HCT116 (cell line): ENCODE results near the gene ARHGEF17. TPM values are rescaled to one million over a fixed set of nuclear protein-coding genes. Genes with fewer than 3 reads are reported as not detected.

Experiments
- ATAC-seq: fragments of 200-7000 bp; cut with Tn5 transposase; 2 replicates; pipeline ENCODE4 v1.9.1; 2020; ENCODE audit warnings: mild to moderate bottlenecking, moderate library complexity
- BruUV-seq: library from RNA; stranded (reverse); fragments of 400-500 nt; replicated peaks from 2 replicates; lab custom pipeline; 2021; lab: Mats Ljungman, UMichigan
- CTCF ChIA-PET: fragments of 300-600 bp; sonication (Branson Sonifier 250); formaldehyde crosslinking; loops from one replicate; lab custom pipeline; 2021; ENCODE audit warnings: antibody characterized with exemption; lab: Charles Lee
- POLR2A ChIA-PET: fragments of 300-600, 350-600 bp; sonication (Branson Sonifier 250); formaldehyde crosslinking; loops from one replicate; lab custom pipeline; 2021; ENCODE audit warnings: antibody characterized with exemption; lab: Charles Lee
- RAD21 ChIA-PET, 2 experiments: fragments of 300-600 bp; sonication (Branson Sonifier 250); formaldehyde crosslinking; loops; one replicate each; lab custom pipeline; 2023; ENCODE audit warnings: low total read pairs in 2 of 2; ENCODE audit not compliant: uncharacterized antibody in 2 of 2, unreplicated experiment in 2 of 2, low non-redundant PET in 1 of 2; lab: Charles Lee
- DNase-seq: peaks from one replicate; pipeline ENCODE4 v3.0.0-alpha.2; 2010; ENCODE audit warnings: low read depth, low spot score
- H2AFZ ChIP-seq: fragments of 200-600 bp; shearing (Covaris generic), sonication (generic); 2 replicates; pipeline ENCODE4 v1.6.1; 2017; ENCODE audit warnings: low read depth, mixed run types, mixed read lengths, antibody characterized with exemption, low read length; ENCODE audit not compliant: poor library complexity, severe bottlenecking
- H3K27ac ChIP-seq: 2 replicates; pipeline ENCODE4 v1.5.1; 2012; ENCODE audit warnings: low read depth, low read length
- H3K27me3 ChIP-seq: fragments of 200-600 bp; sonication (generic); 2 replicates; pipeline ENCODE4 v1.6.1; 2016; ENCODE audit warnings: mixed run types, low read length, mixed read lengths; ENCODE audit not compliant: insufficient read depth
- H3K36me3 ChIP-seq, 2 experiments: fragments of 200-500 bp in 1 of 2; fragments of 200-600 bp in 1 of 2; sonication (Bioruptor generic) in 1 of 2; sonication (generic) in 1 of 2; 2 replicates each; pipeline versions ENCODE4 v1.5.1 to v1.6.1; 2014 to 2016; ENCODE audit warnings: low read length in 2 of 2, inconsistent platforms in 1 of 2, mixed read lengths in 1 of 2, mixed run types in 1 of 2; ENCODE audit not compliant: insufficient read depth in 2 of 2, control insufficient read depth in 1 of 2
- H3K4me1 ChIP-seq, 2 experiments: fragments of 200-600 bp in 1 of 2; sonication (generic) in 1 of 2; 2 replicates each; pipeline versions ENCODE4 v1.5.1 to v1.6.1; 2012 to 2017; ENCODE audit warnings: low read length in 2 of 2, inconsistent platforms in 1 of 2, mild to moderate bottlenecking in 1 of 2, mixed read lengths in 1 of 2, mixed run types in 1 of 2, moderate library complexity in 1 of 2; ENCODE audit not compliant: insufficient read depth in 2 of 2, control insufficient read depth in 1 of 2
- H3K4me2 ChIP-seq: fragments of 200-600 bp; sonication (generic); 2 replicates; pipeline ENCODE4 v1.6.1; 2017; ENCODE audit warnings: mixed run types, low read length, mixed read lengths
- H3K4me3 ChIP-seq, 2 experiments: fragments of 200-600 bp in 1 of 2; sonication (generic) in 1 of 2; replicated peaks in 1 of 2; 2 replicates each; pipeline ENCODE4 v1.5.1; 2011 to 2016; ENCODE audit warnings: low read length in 2 of 2, control low read depth in 1 of 2, low read depth in 1 of 2, mild to moderate bottlenecking in 1 of 2, mixed read lengths in 1 of 2, mixed run types in 1 of 2
- H3K79me2 ChIP-seq: fragments of 200-600 bp; sonication (generic); 2 replicates; pipeline ENCODE4 v1.6.1; 2017; ENCODE audit warnings: mild to moderate bottlenecking, mixed run types, low read length, moderate library complexity, mixed read lengths; ENCODE audit not compliant: insufficient read depth
- H3K9ac ChIP-seq: fragments of 200-600 bp; sonication (generic); 2 replicates; pipeline ENCODE4 v1.6.1; 2016; ENCODE audit warnings: low read length, mixed read lengths
- H3K9me2 ChIP-seq: fragments of 200-600 bp; sonication (generic), shearing (Covaris generic); 2 replicates; pipeline ENCODE4 v1.6.1; 2017; ENCODE audit warnings: mixed run types, mild to moderate bottlenecking, moderate library complexity; ENCODE audit not compliant: insufficient read depth
- H3K9me3 ChIP-seq, 2 experiments: fragments of 200-500 bp in 1 of 2; fragments of 200-600 bp in 1 of 2; sonication (Bioruptor generic) in 1 of 2; sonication (generic) in 1 of 2; 2 replicates each; pipeline ENCODE4 v1.6.1; 2014 to 2017; ENCODE audit warnings: low read length in 2 of 2, mixed read lengths in 2 of 2, inconsistent platforms in 1 of 2, low read depth in 1 of 2, mild to moderate bottlenecking in 1 of 2, mixed run types in 1 of 2, moderate library complexity in 1 of 2; ENCODE audit not compliant: control insufficient read depth in 1 of 2, insufficient read depth in 1 of 2
- H4K20me1 ChIP-seq: fragments of 200-600 bp; sonication (generic), shearing (Covaris generic); 2 replicates; pipeline ENCODE4 v1.6.1; 2017; ENCODE audit warnings: mixed run types, mild to moderate bottlenecking, moderate library complexity; ENCODE audit not compliant: insufficient read depth
- ATF3 ChIP-seq: IDR thresholded peaks from 2 replicates; pipeline ENCODE4 v1.6.1; 2012
- CBX3 ChIP-seq: IDR thresholded peaks from 2 replicates; pipeline ENCODE4 v1.6.1; 2012; ENCODE audit warnings: low read depth
- CTCF ChIP-seq, 3 experiments: fragments of 200-600 bp in 1 of 3; sonication (generic) in 1 of 3; IDR thresholded peaks in 2 of 3; conservative IDR thresholded peaks in 1 of 3; 2 replicates each; pipeline ENCODE4 v1.5.1; 2012 to 2017; ENCODE audit warnings: low read depth in 2 of 3, low read length in 2 of 3, antibody characterized with exemption in 1 of 3, borderline replicate concordance in 1 of 3, control low read depth in 1 of 3, mild to moderate bottlenecking in 1 of 3, mixed read lengths in 1 of 3, mixed run types in 1 of 3, moderate library complexity in 1 of 3; ENCODE audit not compliant: insufficient read depth in 1 of 3
- FOSL1 ChIP-seq: IDR thresholded peaks from 2 replicates; pipeline ENCODE4 v1.6.1; 2012; ENCODE audit warnings: low read depth
- MAX ChIP-seq: IDR thresholded peaks from 2 replicates; pipeline ENCODE4 v1.6.1; 2012
- POLR2AphosphoS5 ChIP-seq: IDR thresholded peaks from 2 replicates; pipeline ENCODE4 v1.6.1; 2011; ENCODE audit warnings: mild to moderate bottlenecking, low read depth, low read length, moderate library complexity
- RAD21 ChIP-seq: IDR thresholded peaks from 2 replicates; pipeline ENCODE4 v1.6.1; 2012; ENCODE audit warnings: low read depth, mild to moderate bottlenecking
- SP1 ChIP-seq: IDR thresholded peaks from 2 replicates; pipeline ENCODE4 v1.6.1; 2012; ENCODE audit warnings: low read depth
- YY1 ChIP-seq: IDR thresholded peaks from 2 replicates; pipeline ENCODE4 v1.6.1; 2011; ENCODE audit warnings: low read length, low read depth, moderate library complexity, mild to moderate bottlenecking; ENCODE audit not compliant: insufficient replicate concordance; ENCODE audit errors: extremely low read depth
- ZNF274 ChIP-seq: fragments of 200-500 bp; sonication (Bioruptor generic); IDR thresholded peaks from 2 replicates; pipeline ENCODE4 v1.6.1; 2014; ENCODE audit warnings: mild to moderate bottlenecking, low read depth, low read length, inconsistent platforms
- intact Hi-C: fragments of 100-400 bp; cut with micrococcal nuclease; formaldehyde crosslinking; loops from 2 replicates; pipeline ENCODE4 v1.10.0; 2022
- total RNA-seq: library from RNA; stranded (reverse); gene quantifications from one replicate; pipeline ENCODE4 v1.2.1, GENCODE V29; 2021; ENCODE audit not compliant: unreplicated experiment

ARHGEF17 gene
- total RNA-seq, 1 experiment from 2014 or later: 18.2 TPM

GRCh38 chr11:73402834-73403185 lies 94.7 kb downstream of the ARHGEF17 start:
- ChIA-PET CTCF (interaction anchor here (0.8 to 1.2 kb wide), 3 partner anchors 9 to 529 kb away, joined by 4 to 8 read pairs (median 4); no protein-coding TSS in a partner anchor), RAD21 (interaction anchor here (1.4 to 1.6 kb wide), 2 partner anchors 223 to 258 kb away, joined by 6 read pairs; no protein-coding TSS in a partner anchor), POLR2A (interaction anchor here (1.6 kb wide), 1 partner anchor 223 kb away, joined by 3 read pairs; no protein-coding TSS in a partner anchor)
- Histone ChIP-seq H3K4me2 (no peak overlapping the region), H3K27me3 (no peaks in the 10 kb centered on the region), H4K20me1 (no peaks in the 10 kb centered on the region), H3K79me2 (no peaks in the 10 kb centered on the region), H3K9me2 (no peaks in the 10 kb centered on the region), H3K4me3 (no peak overlapping the region), H3K36me3 (no peaks in the 10 kb centered on the region), H3K9me3 (no peaks in the 10 kb centered on the region), H3K27ac (no peak overlapping the region), H3K9ac (no peak overlapping the region), H2AFZ (no peak overlapping the region), H3K4me1 (no peaks in the 10 kb centered on the region)
- intact Hi-C loops: loop anchor here (2.0 kb wide), 1 partner anchor 528 kb away; no protein-coding TSS in a partner anchor
- no peak for TF ChIP-seq SP1
- no peak for TF ChIP-seq FOSL1
- no peak for TF ChIP-seq ZNF274
- TF ChIP-seq ATF3: no peak
- no peak for TF ChIP-seq YY1
- peak; percentile 28 to 49 (median 29); a peak in 4 of 6 replicates for TF ChIP-seq CTCF (IDR thresholded peaks at IDR 0.05 in 2 of 3, conservative IDR thresholded peaks at IDR 0.05 in 1 of 3; ENCODE audit: borderline replicate concordance in 1 of 3, insufficient read depth in 1 of 3, low read depth in 2 of 3, low read length in 2 of 3)
- TF ChIP-seq CBX3: no peak
- peak; percentile 40; the same call in 1 of the 2 replicates for TF ChIP-seq RAD21
- TF ChIP-seq POLR2AphosphoS5: 0 out of 2 replicates have a peak, but pooled peaks have one; percentile 24
- TF ChIP-seq MAX: no peak
- ATAC-seq (peak; percentile 50), DNase-seq (no peak)
- no TSS peak for BruUV-seq
